AG09319 (cell line): ENCODE measurements around the gene SLC10A4.

Source experiments
- DNase-seq: peaks from one replicate; pipeline ENCODE4 v3.0.0-alpha.2; 2010; ENCODE audit warnings: low read depth; ENCODE audit errors: extremely low read depth
- TF ChIP-seq, protein P1 (sequence below): IDR thresholded peaks from 2 replicates; pipeline ENCODE4 v1.5.1; 2011; ENCODE audit warnings: low read depth, mild to moderate bottlenecking, inconsistent platforms, low read length, moderate library complexity

SLC10A4 gene

DNA sequence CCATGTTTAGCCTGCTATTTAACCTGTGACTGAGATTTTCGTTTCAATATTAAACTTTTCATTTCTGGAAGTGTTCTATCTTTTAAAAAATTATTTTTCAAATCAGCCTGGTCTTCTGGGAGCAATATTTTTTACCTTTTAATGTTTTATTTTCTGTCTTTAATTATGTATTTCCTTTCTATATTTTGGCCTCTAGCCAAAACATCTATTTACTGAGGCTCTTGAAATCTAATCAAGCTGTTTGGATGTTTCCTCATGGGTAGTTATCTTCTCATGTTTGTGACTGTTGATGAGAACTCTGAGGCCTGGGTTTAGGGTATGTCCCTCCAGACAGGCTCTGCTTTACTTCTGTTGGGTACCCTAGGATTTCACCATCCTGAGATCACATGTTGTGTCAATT lies 10.3 kb upstream of the SLC10A4 start:
- no peak for DNase-seq
- TF ChIP-seq, protein P1, sequence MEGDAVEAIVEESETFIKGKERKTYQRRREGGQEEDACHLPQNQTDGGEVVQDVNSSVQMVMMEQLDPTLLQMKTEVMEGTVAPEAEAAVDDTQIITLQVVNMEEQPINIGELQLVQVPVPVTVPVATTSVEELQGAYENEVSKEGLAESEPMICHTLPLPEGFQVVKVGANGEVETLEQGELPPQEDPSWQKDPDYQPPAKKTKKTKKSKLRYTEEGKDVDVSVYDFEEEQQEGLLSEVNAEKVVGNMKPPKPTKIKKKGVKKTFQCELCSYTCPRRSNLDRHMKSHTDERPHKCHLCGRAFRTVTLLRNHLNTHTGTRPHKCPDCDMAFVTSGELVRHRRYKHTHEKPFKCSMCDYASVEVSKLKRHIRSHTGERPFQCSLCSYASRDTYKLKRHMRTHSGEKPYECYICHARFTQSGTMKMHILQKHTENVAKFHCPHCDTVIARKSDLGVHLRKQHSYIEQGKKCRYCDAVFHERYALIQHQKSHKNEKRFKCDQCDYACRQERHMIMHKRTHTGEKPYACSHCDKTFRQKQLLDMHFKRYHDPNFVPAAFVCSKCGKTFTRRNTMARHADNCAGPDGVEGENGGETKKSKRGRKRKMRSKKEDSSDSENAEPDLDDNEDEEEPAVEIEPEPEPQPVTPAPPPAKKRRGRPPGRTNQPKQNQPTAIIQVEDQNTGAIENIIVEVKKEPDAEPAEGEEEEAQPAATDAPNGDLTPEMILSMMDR: no peak

DNA sequence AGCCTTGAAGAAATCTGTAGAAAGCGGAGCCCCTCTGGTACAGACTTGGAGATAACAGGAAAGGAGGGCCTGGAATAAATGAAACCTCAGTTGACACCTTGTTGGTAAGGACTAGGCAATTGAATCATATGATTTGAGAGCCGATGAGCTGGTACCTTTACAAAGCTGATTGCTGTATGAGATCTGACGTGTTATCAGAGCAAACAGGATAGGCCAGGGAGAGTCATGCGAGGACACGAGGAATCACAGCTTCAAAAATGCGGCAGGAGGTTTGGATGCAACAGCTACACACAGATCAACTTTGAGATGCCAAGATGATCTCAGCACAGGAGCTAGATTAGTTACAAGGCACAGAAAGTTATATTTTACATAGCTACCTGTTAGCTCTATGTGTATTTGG lies 7.4 kb upstream of the SLC10A4 start:
- no peak for DNase-seq
- TF ChIP-seq, protein P1: no peak

DNA sequence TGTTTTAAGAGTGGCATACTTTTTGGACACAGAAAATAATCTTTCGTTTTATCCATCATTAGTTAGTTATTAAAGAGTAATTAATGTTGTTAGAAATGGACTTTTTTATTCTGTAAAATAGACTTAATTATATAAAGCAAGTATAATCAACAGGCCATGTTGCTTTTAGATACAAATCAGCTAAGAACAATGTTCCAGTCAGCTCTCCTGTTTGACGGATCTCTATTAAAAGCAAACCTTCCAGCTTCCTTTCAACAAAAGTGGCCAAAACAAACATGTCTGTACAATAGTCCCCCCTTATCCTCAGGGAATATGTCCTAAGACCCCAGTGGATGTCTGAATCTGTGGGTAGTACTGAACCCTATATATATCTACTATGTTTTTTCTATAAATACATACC lies 4.9 kb upstream of the SLC10A4 start:
- DNase-seq: no peak

DNA sequence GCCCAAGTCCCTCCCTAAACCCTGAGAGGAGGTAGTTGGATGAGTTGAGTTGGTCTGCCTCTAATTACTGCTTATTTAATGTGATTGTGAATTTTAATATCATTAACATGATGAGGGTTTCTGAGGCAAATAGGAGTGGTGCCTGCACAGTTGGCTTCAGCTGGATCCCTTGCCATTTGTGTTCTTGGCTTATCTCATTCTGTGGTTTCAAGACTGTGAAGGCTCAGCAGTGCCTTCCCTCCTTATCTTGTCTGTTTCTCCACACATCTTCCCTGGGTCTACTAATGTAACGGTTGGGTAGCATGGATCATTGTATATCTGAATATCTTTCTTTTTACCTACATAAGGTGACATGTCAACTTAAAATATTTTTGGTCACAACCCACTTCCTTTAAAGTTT lies 1.6 kb upstream of the SLC10A4 start:
- DNase-seq: no peak
- TF ChIP-seq, protein P1: no peak

More for the DNA sequence above, 4.9 kb upstream of the SLC10A4 start:
- TF ChIP-seq, protein P1: no peak

DNA sequence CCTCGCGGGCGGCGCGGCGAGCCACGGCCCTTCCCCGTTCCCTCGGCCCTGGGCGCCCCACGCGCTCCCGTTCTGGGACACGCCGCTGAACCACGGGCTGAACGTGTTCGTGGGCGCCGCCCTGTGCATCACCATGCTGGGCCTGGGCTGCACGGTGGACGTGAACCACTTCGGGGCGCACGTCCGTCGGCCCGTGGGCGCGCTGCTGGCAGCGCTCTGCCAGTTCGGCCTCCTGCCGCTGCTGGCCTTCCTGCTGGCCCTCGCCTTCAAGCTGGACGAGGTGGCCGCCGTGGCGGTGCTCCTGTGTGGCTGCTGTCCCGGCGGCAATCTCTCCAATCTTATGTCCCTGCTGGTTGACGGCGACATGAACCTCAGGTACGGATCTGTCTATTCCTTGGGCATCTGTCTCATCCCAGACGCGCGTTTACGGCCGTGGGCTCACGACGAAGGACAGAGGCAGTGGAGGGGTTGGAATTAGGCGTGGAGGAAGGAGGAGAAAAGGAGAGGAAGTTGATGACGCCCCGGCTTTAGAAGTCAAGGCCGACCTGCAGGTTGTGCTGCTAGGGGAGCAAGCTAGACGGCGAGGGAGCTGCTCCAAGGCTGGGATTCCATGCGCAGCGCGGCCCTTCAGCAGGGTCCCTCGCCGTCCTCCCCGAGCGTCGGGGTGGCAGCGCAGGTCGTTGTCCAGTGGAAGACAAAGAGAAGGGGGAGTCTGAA lies 792 bp downstream of the SLC10A4 start:
- no peak for DNase-seq
- TF ChIP-seq, protein P1: no peak

DNA sequence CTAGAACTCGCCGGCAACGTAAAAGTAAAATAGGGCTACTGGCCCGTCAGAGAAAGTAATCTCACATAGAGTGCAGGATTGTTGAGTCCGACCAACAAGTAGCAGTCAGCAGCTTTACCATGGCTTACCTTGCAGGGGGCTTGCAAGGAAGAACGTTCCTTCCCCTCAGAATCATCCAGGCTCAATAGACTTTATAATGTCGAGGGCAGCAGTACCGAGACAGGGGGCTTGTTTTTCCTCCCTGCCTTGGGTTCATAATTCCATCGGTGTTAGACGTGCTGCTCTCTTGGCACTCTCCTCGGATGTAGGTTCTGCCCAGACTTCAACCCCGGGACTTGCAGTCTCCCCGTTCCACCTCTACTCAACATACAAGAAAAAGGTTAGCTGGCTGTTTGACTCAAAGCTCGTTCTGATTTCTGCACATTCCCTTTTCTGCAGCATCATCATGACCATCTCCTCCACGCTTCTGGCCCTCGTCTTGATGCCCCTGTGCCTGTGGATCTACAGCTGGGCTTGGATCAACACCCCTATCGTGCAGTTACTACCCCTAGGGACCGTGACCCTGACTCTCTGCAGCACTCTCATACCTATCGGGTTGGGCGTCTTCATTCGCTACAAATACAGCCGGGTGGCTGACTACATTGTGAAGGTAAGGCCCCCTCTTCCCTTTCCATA lies 1.5 kb downstream of the SLC10A4 start:
- TF ChIP-seq, protein P1: no peak
- no peak for DNase-seq

DNA sequence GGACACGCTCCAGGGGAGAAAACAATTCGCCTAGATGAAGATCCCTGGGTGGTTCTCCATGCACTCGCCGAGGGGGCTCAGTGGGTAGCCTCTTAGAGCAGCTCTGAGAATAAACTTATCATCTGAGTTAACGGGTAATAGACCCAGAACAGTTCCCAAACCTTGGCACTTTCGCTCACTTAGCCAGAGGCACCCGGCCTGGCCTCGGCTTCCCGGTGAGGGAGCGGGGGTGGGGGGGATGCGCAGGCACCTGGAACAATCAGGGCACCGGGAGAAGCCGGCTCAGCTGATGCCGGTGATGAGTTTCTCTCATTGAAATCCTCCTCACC lies 6.5 kb downstream of the SLC10A4 start:
- TF ChIP-seq, protein P1: no peak
- DNase-seq: no peak
